HepG2 (cell line): ENCODE results near the gene NCOR2. TPM values are rescaled to one million over a fixed set of nuclear protein-coding genes. Genes with fewer than 3 reads are reported as not detected.

ENCODE experiments used
- ATAC-seq: fragments of 200-7000 bp; cut with Tn5 transposase; 3 replicates; pipeline ENCODE4 v1.9.1; 2020; ENCODE audit warnings: mild to moderate bottlenecking, moderate library complexity
- BruUV-seq: library from RNA; stranded (reverse); fragments of 400-500 nt; replicated peaks from 2 replicates; lab custom pipeline; 2021; lab: Mats Ljungman, UMichigan
- CTCF ChIA-PET: fragments of 300-600 bp; formaldehyde crosslinking; extraction: SDS; loops from one replicate; lab custom pipeline; 2021; ENCODE audit warnings: low total read pairs, inconsistent platforms, low intra/inter-chr PET ratio; lab: Yijun Ruan, JAX
- POLR2A ChIA-PET: fragments of 350-600 bp; sonication (Branson Sonifier 250); formaldehyde crosslinking; loops from one replicate; lab custom pipeline; 2020; ENCODE audit warnings: antibody characterized with exemption, inconsistent platforms; lab: Yijun Ruan, JAX
- DNase-seq: peaks from one replicate; pipeline ENCODE4 v3.0.0-alpha.2; 2015; ENCODE audit warnings: low spot score
- FAIRE-seq: peaks from 3 replicates; lab custom pipeline; 2011; peaks lifted over from hg19 to GRCh38; lab: Jason Lieb, UNC
- H2AFZ ChIP-seq: one replicate; pipeline ENCODE4 v1.6.1; 2011; ENCODE audit warnings: low read length, inconsistent platforms
- H3K27ac ChIP-seq: fragments of 300-600 bp; 3 replicates; pipeline ENCODE4 v1.8.0; 2011; ENCODE audit warnings: mixed run types, mild to moderate bottlenecking, mixed read lengths, low read length, inconsistent platforms; ENCODE audit not compliant: insufficient read depth; ENCODE audit errors: extremely low read length
- H3K27me3 ChIP-seq, 2 experiments: fragments of 200-600 bp in 1 of 2; 2 replicates in 1 of 2; 3 replicates in 1 of 2; pipeline versions ENCODE4 v1.6.0 to v1.8.0; 2011; ENCODE audit warnings: low read length in 2 of 2, mild to moderate bottlenecking in 2 of 2, moderate library complexity in 2 of 2, inconsistent platforms in 1 of 2; ENCODE audit not compliant: insufficient read depth in 2 of 2, control insufficient read depth in 1 of 2
- H3K36me3 ChIP-seq, 2 experiments: fragments of 200-600 bp in 1 of 2; replicated peaks in 1 of 2; 2 replicates in 1 of 2; 3 replicates in 1 of 2; pipeline versions ENCODE4 v1.5.1 to v1.8.0; 2011; ENCODE audit warnings: low read length in 2 of 2, inconsistent platforms in 1 of 2; ENCODE audit not compliant: insufficient read depth in 2 of 2, control insufficient read depth in 1 of 2
- H3K4me1 ChIP-seq: 2 replicates; pipeline ENCODE4 v1.5.1; 2012; ENCODE audit warnings: low read length, inconsistent platforms; ENCODE audit not compliant: insufficient read depth
- H3K4me2 ChIP-seq: 2 replicates; pipeline ENCODE4 v1.6.0; 2011; ENCODE audit warnings: low read depth, low read length, inconsistent platforms
- H3K4me3 ChIP-seq, 3 experiments: fragments of 200-600 bp in 1 of 3; sonication (generic), shearing (Covaris generic) in 1 of 3; replicated peaks in 1 of 3; 2 replicates each; pipeline ENCODE4 v1.5.1; 2011 to 2016; ENCODE audit warnings: low read length in 3 of 3, inconsistent platforms in 2 of 3, low read depth in 2 of 3, mild to moderate bottlenecking in 2 of 3, control low read depth in 1 of 3, mixed read lengths in 1 of 3; ENCODE audit not compliant: insufficient read depth in 1 of 3
- H3K79me2 ChIP-seq: one replicate; pipeline ENCODE4 v1.6.1; 2011; ENCODE audit warnings: low read length, inconsistent platforms; ENCODE audit not compliant: insufficient read depth
- H3K9ac ChIP-seq: 2 replicates; pipeline ENCODE4 v1.6.0; 2011; ENCODE audit warnings: mild to moderate bottlenecking, low read depth, low read length, inconsistent platforms; ENCODE audit not compliant: insufficient read depth
- H3K9me3 ChIP-seq: 2 replicates; pipeline ENCODE4 v1.5.1; 2012; ENCODE audit warnings: mild to moderate bottlenecking, low read length
- H4K20me1 ChIP-seq: 2 replicates; pipeline ENCODE4 v1.6.0; 2011; ENCODE audit warnings: inconsistent platforms, mild to moderate bottlenecking, low read length, moderate library complexity; ENCODE audit not compliant: insufficient read depth
- ARID5B ChIP-seq: IDR thresholded peaks from 2 replicates; pipeline ENCODE4 v1.4.0; 2020; ENCODE audit warnings: mild to moderate bottlenecking, missing genetic modification reagents
- ATF6 ChIP-seq: sonication (generic); formaldehyde crosslinking; conservative IDR thresholded peaks from 2 replicates; pipeline ENCODE4 v1.4.0; 2020; ENCODE audit warnings: missing genetic modification reagents
- NCOA2 ChIP-seq: sonication (generic); formaldehyde crosslinking; IDR thresholded peaks from 2 replicates; pipeline ENCODE4 v1.8.0; 2022; ENCODE audit warnings: inconsistent platforms
- NR2F2 ChIP-seq: IDR thresholded peaks from 2 replicates; pipeline ENCODE4 v1.6.1; 2012; ENCODE audit warnings: low read depth, inconsistent platforms, borderline replicate concordance
- PRDM4 ChIP-seq: sonication (generic); formaldehyde crosslinking; IDR thresholded peaks from 2 replicates; pipeline ENCODE4 v1.9.0; 2021; ENCODE audit warnings: missing genetic modification reagents, borderline replicate concordance
- ZFP82 ChIP-seq: sonication (generic); formaldehyde crosslinking; IDR thresholded peaks from 2 replicates; pipeline ENCODE4 v1.5.1; 2020; ENCODE audit warnings: mild to moderate bottlenecking, missing genetic modification reagents, borderline replicate concordance
- ZNF383 ChIP-seq: sonication (generic); formaldehyde crosslinking; IDR thresholded peaks from 2 replicates; pipeline ENCODE4 v1.4.0; 2020; ENCODE audit warnings: missing genetic modification reagents, mild to moderate bottlenecking, borderline replicate concordance
- ZNF496 ChIP-seq: sonication (generic); formaldehyde crosslinking; IDR thresholded peaks from 2 replicates; pipeline ENCODE4 v1.8.1; 2023; ENCODE audit warnings: mild to moderate bottlenecking, moderate library complexity, missing genetic modification reagents; ENCODE audit not compliant: insufficient replicate concordance
- ZSCAN12 ChIP-seq: sonication (generic); formaldehyde crosslinking; IDR thresholded peaks from 2 replicates; pipeline ENCODE4 v1.9.0; 2021; ENCODE audit warnings: mild to moderate bottlenecking, missing genetic modification reagents
- WGBS: methylation state at CpG from one replicate; pipeline ENCODE4 v1.1.6; 2017; ENCODE audit warnings: low lambda C conversion rate; 5-methylcytosine and 5-hydroxymethylcytosine counted together
- in situ Hi-C: cut with HindIII; loops from 2 replicates; pipeline ENCODE4 v1.10.0; 2017; ENCODE audit warnings: low pct_unique_long_range_greater_than_20kb; ENCODE audit not compliant: extremely low pct_ligation_motif_present
- intact Hi-C: fragments of 100-400 bp; cut with micrococcal nuclease; formaldehyde crosslinking; loops from one replicate; pipeline ENCODE4 v1.10.0; 2022; ENCODE audit not compliant: unreplicated experiment
- polyA plus RNA-seq, 8 experiments: library from polyadenylated mRNA; depleted of rRNA in 3 of 8; stranded (reverse) in 7 of 8; unstranded in 1 of 8; fragments of >200 nt; fragmentation: Illumina TruSeq in 4 of 8; extraction: Trizol in 4 of 8; gene quantifications; 2 replicates each; pipeline versions ENCODE4 v1.2.1 to v1.2.3, GENCODE V29; 2011 to 2016; ENCODE audit warnings: low read depth in 4 of 8, missing spikeins in 1 of 8, mixed read lengths in 1 of 8; ENCODE audit not compliant: insufficient read depth in 1 of 8
- total RNA-seq, 5 experiments: library from RNA; depleted of rRNA; stranded (reverse); fragments of >200 nt; fragmentation: Illumina TruSeq; extraction: Trizol; gene quantifications; 2 replicates each; pipeline ENCODE4 v1.2.3, GENCODE V29; 2016; ENCODE audit warnings: low read depth in 1 of 5

The NCOR2 gene
- total and polyA plus RNA-seq, 2 of the 13 experiments (the other 11 are each of a cell fraction or from before 2014, with no cell fraction given) = 4.5 to 5.7 TPM

GRCh38 chr12:124601706-124602105 lies 34.3 kb upstream of the NCOR2 start:
- no peak overlapping the region for H2AFZ ChIP-seq
- no TSS peak for BruUV-seq
- no peak for DNase-seq
- H3K79me2 ChIP-seq = no peaks in the 10 kb centered on the region
- TF ChIP-seq ARID5B (CRISPR knock-in tag) = no peak
- no peak for TF ChIP-seq NR2F2
- no peak for TF ChIP-seq ZFP82 (CRISPR knock-in tag)
- TF ChIP-seq ZNF383 (CRISPR knock-in tag) = no peak
- no peak for TF ChIP-seq NCOA2 (CRISPR knock-in tag)
- TF ChIP-seq ATF6 (CRISPR knock-in tag) = no peak
- TF ChIP-seq PRDM4 (CRISPR knock-in tag) = no peak
- no peak for TF ChIP-seq ZSCAN12 (CRISPR knock-in tag)
- TF ChIP-seq ZNF496 (CRISPR knock-in tag) = no peak
- no peak for ATAC-seq
- in situ Hi-C loops (no loop called here), intact Hi-C loops (no loop called here)
- H3K9ac ChIP-seq = no peak overlapping the region
- no peaks in the 10 kb centered on the region for H3K9me3 ChIP-seq
- no peaks in the 10 kb centered on the region; the same call in 1 of the 2 replicates for H4K20me1 ChIP-seq
- no peak overlapping the region for H3K27ac ChIP-seq
- no peak for FAIRE-seq
- no peak overlapping the region for H3K4me3 ChIP-seq
- H3K4me2 ChIP-seq = no peak overlapping the region
- WGBS = 69% methylated on average over 8 of the region's 8 CpGs
- H3K4me1 ChIP-seq = peaks cover 40% of the 10 kb centered on the region
- peaks cover 1 to 6% of the 10 kb centered on the region in 2 experiments; a peak in 1 of 5 replicates for H3K27me3 ChIP-seq
- POLR2A ChIA-PET = no interaction called here
- CTCF ChIA-PET = no interaction called here
- H3K36me3 ChIP-seq = no peaks in the 10 kb centered on the region
